A673 (cell line): ENCODE results near the gene OSTN. TPM values are rescaled to one million over a fixed set of nuclear protein-coding genes. Genes with fewer than 3 reads are reported as not detected.
"Not testable (repeated sequence)": the region's sequence is repeated elsewhere in the genome, so short reads cannot be mapped to it uniquely, and the experiment has no call there.

ENCODE experiments used
- BruUV-seq: library from RNA; stranded (reverse); fragments of 400-500 nt; replicated peaks from 2 replicates; lab custom pipeline; 2021; lab: Mats Ljungman, UMichigan
- CTCF ChIA-PET: fragments of 300-600 bp; sonication (Branson Sonifier 250); formaldehyde crosslinking; loops from one replicate; lab custom pipeline; 2022; ENCODE audit warnings: antibody characterized with exemption; lab: Charles Lee
- POLR2A ChIA-PET: fragments of 300-600 bp; sonication (Branson Sonifier 250); formaldehyde crosslinking; loops from one replicate; lab custom pipeline; 2022; ENCODE audit warnings: antibody characterized with exemption; ENCODE audit not compliant: low non-redundant PET; lab: Charles Lee
- DNase-seq: peaks from one replicate; pipeline ENCODE4 v3.0.0-alpha.2; 2015; ENCODE audit warnings: low spot score
- H3K27ac ChIP-seq: fragments of 200-600 bp; sonication (generic); 2 replicates; pipeline ENCODE4 v1.5.1; 2016; ENCODE audit warnings: mixed run types, low read depth, mild to moderate bottlenecking, mixed read lengths, antibody characterized with exemption, low read length; ENCODE audit not compliant: poor library complexity, severe bottlenecking
- H3K27me3 ChIP-seq: fragments of 200-600 bp; sonication (generic); replicated peaks from 2 replicates; pipeline ENCODE4 v1.6.1; 2017; ENCODE audit warnings: mixed run types, low read depth, mild to moderate bottlenecking, mixed read lengths, antibody characterized with exemption, low read length; ENCODE audit not compliant: insufficient read depth, poor library complexity
- H3K36me3 ChIP-seq: fragments of 200-600 bp; sonication (generic); 2 replicates; pipeline ENCODE4 v1.6.1; 2016; ENCODE audit warnings: mixed run types, mild to moderate bottlenecking, mixed read lengths, antibody characterized with exemption, low read length; ENCODE audit not compliant: insufficient read depth, poor library complexity, severe bottlenecking
- H3K4me1 ChIP-seq: fragments of 200-600 bp; sonication (generic); 2 replicates; pipeline ENCODE4 v1.6.1; 2017; ENCODE audit warnings: mixed run types, mild to moderate bottlenecking, mixed read lengths, antibody characterized with exemption, low read length; ENCODE audit not compliant: insufficient read depth, poor library complexity, severe bottlenecking
- H3K4me3 ChIP-seq: fragments of 200-600 bp; sonication (generic); 2 replicates; pipeline ENCODE4 v1.5.1; 2016; ENCODE audit warnings: low read depth, mixed run types, mild to moderate bottlenecking, mixed read lengths, low read length; ENCODE audit not compliant: poor library complexity, severe bottlenecking
- H3K9me3 ChIP-seq: fragments of 200-600 bp; sonication (generic); 2 replicates; pipeline ENCODE4 v1.6.1; 2016; ENCODE audit warnings: mixed run types, low read depth, mild to moderate bottlenecking, mixed read lengths, antibody characterized with exemption, low read length; ENCODE audit not compliant: poor library complexity, severe bottlenecking
- EZH2 ChIP-seq: fragments of 200-600 bp; sonication (generic); IDR thresholded peaks from 2 replicates; pipeline ENCODE4 v1.6.1; 2017; ENCODE audit warnings: borderline replicate concordance, low read depth, mild to moderate bottlenecking, mixed read lengths, antibody characterized with exemption, low read length; ENCODE audit not compliant: poor library complexity, severe bottlenecking
- intact Hi-C: fragments of 100-400 bp; cut with micrococcal nuclease; formaldehyde crosslinking; loops from one replicate; pipeline ENCODE4 v1.10.0; 2022; ENCODE audit not compliant: unreplicated experiment
- total RNA-seq: library from RNA; stranded (reverse); gene quantifications from 2 replicates; pipeline ENCODE4 v1.2.3, GENCODE V29; 2021
- TF ChIP-seq, protein P1 (sequence below): fragments of 300-800, 200-600 bp; sonication (generic); conservative IDR thresholded peaks from 2 replicates; pipeline ENCODE4 v1.5.1; 2017; ENCODE audit warnings: low read depth, mild to moderate bottlenecking, antibody characterized with exemption, low read length, moderate library complexity, mixed read lengths

OSTN gene
- total RNA-seq, 1 experiment from 2014 or later = not detected

GRCh38 chr3:191269289-191270085, 70.4 kb downstream of the OSTN start:
- Histone ChIP-seq H3K27me3 (no peaks in the 10 kb centered on the region), H3K9me3 (peaks cover 5% of the 10 kb centered on the region), H3K36me3 (no peaks in the 10 kb centered on the region), H3K4me3 (no peak overlapping the region), H3K4me1 (no peaks in the 10 kb centered on the region), H3K27ac (no peak overlapping the region)
- no TSS peak for BruUV-seq
- ChIA-PET POLR2A (no interaction called here), CTCF (interaction anchor here (0.7 kb wide), 1 partner anchor 38 kb away, joined by 7 read pairs; no protein-coding TSS in a partner anchor)
- intact Hi-C loops = no loop called here
- no peak for DNase-seq
- no peak for TF ChIP-seq EZH2
- TF ChIP-seq, protein P1, sequence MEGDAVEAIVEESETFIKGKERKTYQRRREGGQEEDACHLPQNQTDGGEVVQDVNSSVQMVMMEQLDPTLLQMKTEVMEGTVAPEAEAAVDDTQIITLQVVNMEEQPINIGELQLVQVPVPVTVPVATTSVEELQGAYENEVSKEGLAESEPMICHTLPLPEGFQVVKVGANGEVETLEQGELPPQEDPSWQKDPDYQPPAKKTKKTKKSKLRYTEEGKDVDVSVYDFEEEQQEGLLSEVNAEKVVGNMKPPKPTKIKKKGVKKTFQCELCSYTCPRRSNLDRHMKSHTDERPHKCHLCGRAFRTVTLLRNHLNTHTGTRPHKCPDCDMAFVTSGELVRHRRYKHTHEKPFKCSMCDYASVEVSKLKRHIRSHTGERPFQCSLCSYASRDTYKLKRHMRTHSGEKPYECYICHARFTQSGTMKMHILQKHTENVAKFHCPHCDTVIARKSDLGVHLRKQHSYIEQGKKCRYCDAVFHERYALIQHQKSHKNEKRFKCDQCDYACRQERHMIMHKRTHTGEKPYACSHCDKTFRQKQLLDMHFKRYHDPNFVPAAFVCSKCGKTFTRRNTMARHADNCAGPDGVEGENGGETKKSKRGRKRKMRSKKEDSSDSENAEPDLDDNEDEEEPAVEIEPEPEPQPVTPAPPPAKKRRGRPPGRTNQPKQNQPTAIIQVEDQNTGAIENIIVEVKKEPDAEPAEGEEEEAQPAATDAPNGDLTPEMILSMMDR = no peak

DNA sequence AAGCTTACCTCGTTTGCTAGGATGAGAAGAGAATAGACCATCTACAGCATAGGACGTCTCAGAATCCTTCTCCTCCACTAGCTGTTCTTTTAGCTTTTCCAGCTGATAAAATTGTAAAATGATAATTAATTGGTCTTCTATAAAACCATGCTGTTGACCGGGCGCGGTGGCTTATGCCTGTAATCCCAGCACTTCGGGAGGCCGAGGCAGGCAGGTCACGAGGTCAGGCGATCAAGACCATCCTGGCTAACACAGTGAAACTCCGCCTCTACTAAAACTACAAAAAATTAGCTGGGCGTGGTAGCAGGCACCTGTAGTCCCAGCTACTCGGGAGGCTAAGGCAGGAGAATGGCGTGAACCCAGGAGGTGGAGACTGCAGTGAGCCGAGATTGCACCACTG, 76.2 kb downstream of the OSTN start:
- CTCF ChIA-PET, intact Hi-C loops, BruUV-seq: not testable (repeated sequence)

DNA sequence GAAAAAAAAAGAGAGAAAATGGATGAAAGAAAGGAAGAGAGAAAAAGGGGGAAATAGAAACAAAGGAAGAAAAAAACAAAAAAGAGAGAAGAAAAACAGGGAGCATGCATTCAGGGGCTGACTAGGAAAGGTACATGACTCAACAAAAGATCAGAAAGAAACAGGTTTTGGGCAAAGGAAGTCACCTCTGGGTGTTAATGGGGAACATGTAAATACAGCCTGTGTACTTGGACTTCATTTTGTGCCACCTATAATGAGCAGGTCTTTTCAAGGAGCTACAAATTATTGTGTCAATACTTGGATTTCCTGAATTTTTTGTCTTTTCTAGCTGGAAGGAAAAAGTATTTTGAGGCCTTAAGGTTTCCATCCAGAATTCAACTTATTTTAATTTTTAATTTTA, 76.7 kb downstream of the OSTN start:
- Histone ChIP-seq H3K27ac (no peak overlapping the region), H3K36me3 (no peaks in the 10 kb centered on the region), H3K4me1 (peaks cover 7% of the 10 kb centered on the region), H3K9me3 (peaks cover 5% of the 10 kb centered on the region), H3K27me3 (no peaks in the 10 kb centered on the region), H3K4me3 (no peak overlapping the region)
- no peak for DNase-seq
- ChIA-PET CTCF (no interaction called here), POLR2A (no interaction called here)
- no TSS peak for BruUV-seq
- intact Hi-C loops = no loop called here
- TF ChIP-seq, protein P1 = no peak
- no peak for TF ChIP-seq EZH2

More for the DNA sequence above, 76.2 kb downstream of the OSTN start:
- H3K9me3 ChIP-seq, H3K36me3 ChIP-seq, DNase-seq, POLR2A ChIA-PET, H3K27ac ChIP-seq, H3K27me3 ChIP-seq, H3K4me1 ChIP-seq, H3K4me3 ChIP-seq: not testable (repeated sequence)
